Natural killer cell (primary cell): ENCODE data around the gene PAK5. TPM values are rescaled to one million over a fixed set of nuclear protein-coding genes. Genes with fewer than 3 reads are reported as not detected.

Source experiments
- ATAC-seq, 3 donors: fragments of 150-1000 bp in 2 of 3; fragments of 200-7000 bp in 1 of 3; cut with Tn5 transposase; 1 replicate in 1 of 3; 2 replicates in 2 of 3; pipeline ENCODE4 v1.10.0; 2021; ENCODE audit warnings: mild to moderate bottlenecking in 2 of 3, moderate library complexity in 2 of 3
- DNase-seq, 2 donors: peaks; one replicate each; pipeline versions ENCODE4 v3.0.0 to v3.0.0-alpha.2; 2013 to 2021; ENCODE audit warnings: mixed read lengths in 1 of 2
- H3K27ac ChIP-seq: one replicate; pipeline ENCODE4 v1.5.1; 2013; ENCODE audit warnings: mild to moderate bottlenecking, low read length
- H3K27me3 ChIP-seq: one replicate; pipeline ENCODE4 v1.6.1; 2013; ENCODE audit warnings: low read length; ENCODE audit not compliant: control insufficient read depth, insufficient read depth
- H3K36me3 ChIP-seq: one replicate; pipeline ENCODE4 v1.6.1; 2013; ENCODE audit warnings: low read length; ENCODE audit not compliant: control insufficient read depth, insufficient read depth
- H3K4me1 ChIP-seq: one replicate; pipeline ENCODE4 v1.6.1; 2013; ENCODE audit warnings: low read length; ENCODE audit not compliant: control insufficient read depth, insufficient read depth
- H3K4me3 ChIP-seq: one replicate; pipeline ENCODE4 v1.5.1; 2013; ENCODE audit warnings: low read length
- H3K9me3 ChIP-seq: one replicate; pipeline ENCODE4 v1.6.1; 2013; ENCODE audit warnings: low read length; ENCODE audit not compliant: control insufficient read depth, insufficient read depth
- H3K27ac Mint-ChIP-seq, 2 donors: one replicate each; pipeline ENCODE4 v1.8.0; 2022; ENCODE audit warnings: mild to moderate bottlenecking in 2 of 2, mixed read lengths in 2 of 2, moderate library complexity in 1 of 2
- H3K27me3 Mint-ChIP-seq, 2 donors: one replicate each; pipeline ENCODE4 v1.8.0; 2022; ENCODE audit warnings: low read depth in 2 of 2, mixed read lengths in 2 of 2
- H3K36me3 Mint-ChIP-seq: one replicate; pipeline ENCODE4 v1.8.0; 2022; ENCODE audit warnings: mixed read lengths
- H3K4me1 Mint-ChIP-seq, 2 donors: one replicate each; pipeline ENCODE4 v1.8.0; 2022; ENCODE audit warnings: mixed read lengths in 2 of 2
- H3K4me3 Mint-ChIP-seq: one replicate; pipeline ENCODE4 v1.8.0; 2022; ENCODE audit warnings: mild to moderate bottlenecking, moderate library complexity, mixed read lengths
- H3K9me3 Mint-ChIP-seq, 2 donors: one replicate each; pipeline ENCODE4 v1.8.0; 2022; ENCODE audit warnings: mixed read lengths in 2 of 2
- CTCF ChIP-seq: fragments of 200-600 bp; IDR thresholded peaks from one replicate; pipeline ENCODE4 v1.8.0; 2022; ENCODE audit warnings: antibody characterized with exemption
- WGBS: methylation state at CpG from one replicate; pipeline ENCODE4 v1.1.7; 2013; ENCODE audit warnings: missing lambda C conversion rate; ENCODE audit not compliant: insufficient coverage; 5-methylcytosine and 5-hydroxymethylcytosine counted together
- intact Hi-C: fragments of 100-400 bp; cut with micrococcal nuclease; formaldehyde crosslinking; loops from one replicate; pipeline ENCODE4 v1.14.2; 2022
- total RNA-seq, 4 donors: library from RNA; stranded (reverse); fragments of 120-200 nt in 1 of 4; gene quantifications; one replicate each; pipeline versions ENCODE4 v1.2.3 to v1.2.4, GENCODE V29; 2013 to 2022

The PAK5 gene
- total RNA-seq, 3 donors from 2014 or later (not counting 1 experiment from before 2014, with no cell fraction given), result not detected

- intact Hi-C loops, result no loop called here
- H3K4me3 Mint-ChIP-seq, result no peak overlapping the region
- H3K4me1 Mint-ChIP-seq, result no peaks in the 10 kb centered on the region
- WGBS, result 79% methylated on average over 6 of the region's 6 CpGs
- no peak overlapping the region for H3K27ac ChIP-seq
- H3K36me3 ChIP-seq, result no peaks in the 10 kb centered on the region
- ATAC-seq (no peak), DNase-seq (no peak)
- H3K27me3 ChIP-seq, result no peaks in the 10 kb centered on the region
- H3K27ac Mint-ChIP-seq, result no peak overlapping the region
- H3K4me3 ChIP-seq, result no peak overlapping the region
- TF ChIP-seq CTCF, result no peak
- H3K4me1 ChIP-seq, result no peaks in the 10 kb centered on the region
- peaks cover 2% of the 10 kb centered on the region for H3K9me3 ChIP-seq
- no peaks in the 10 kb centered on the region for H3K27me3 Mint-ChIP-seq
- H3K9me3 Mint-ChIP-seq, result peaks cover 8 to 9% of the 10 kb centered on the region in 2 donors
- no peaks in the 10 kb centered on the region for H3K36me3 Mint-ChIP-seq
These were observed 46.2 kb downstream of the PAK5 start for GRCh38 chr20:9792674-9793073.

- H3K27ac ChIP-seq, result no peak overlapping the region
- no peak overlapping the region for H3K27ac Mint-ChIP-seq
- no peak overlapping the region for H3K4me3 Mint-ChIP-seq
- peaks cover 2 to 6% of the 10 kb centered on the region in 2 donors for H3K9me3 Mint-ChIP-seq
- intact Hi-C loops, result no loop called here
- 89% methylated on average over 2 of the region's 2 CpGs for WGBS
- no peak for ATAC-seq
- no peak for TF ChIP-seq CTCF
- no peaks in the 10 kb centered on the region for H3K36me3 Mint-ChIP-seq
- H3K9me3 ChIP-seq, result no peaks in the 10 kb centered on the region
- H3K27me3 ChIP-seq, result no peaks in the 10 kb centered on the region
- no peaks in the 10 kb centered on the region for H3K36me3 ChIP-seq
- H3K4me3 ChIP-seq, result no peak overlapping the region
- H3K4me1 ChIP-seq, result no peaks in the 10 kb centered on the region
- no peaks in the 10 kb centered on the region for H3K4me1 Mint-ChIP-seq
- DNase-seq, result no peak
- H3K27me3 Mint-ChIP-seq, result no peaks in the 10 kb centered on the region
These were observed 49.7 kb downstream of the PAK5 start for GRCh38 chr20:9789131-9789530.

GRCh38 chr20:9775176-9775575 is 63.7 kb downstream of the PAK5 start:
- Mint-ChIP-seq H3K27ac (no peak overlapping the region), H3K4me1 (no peaks in the 10 kb centered on the region)
- 93% methylated on average over 3 of the region's 3 CpGs for WGBS

More at GRCh38 chr20:9775176-9775575, 63.7 kb downstream of the PAK5 start:
- Mint-ChIP-seq H3K9me3 (peaks cover 3 to 6% of the 10 kb centered on the region in 2 donors), H3K4me3 (no peak overlapping the region), H3K27me3 (no peaks in the 10 kb centered on the region), H3K36me3 (no peaks in the 10 kb centered on the region)
- H3K27ac ChIP-seq, result no peak overlapping the region
- no peaks in the 10 kb centered on the region for H3K36me3 ChIP-seq
- H3K27me3 ChIP-seq, result no peaks in the 10 kb centered on the region
- TF ChIP-seq CTCF, result no peak
- no peaks in the 10 kb centered on the region for H3K4me1 ChIP-seq
- no peaks in the 10 kb centered on the region for H3K9me3 ChIP-seq
- H3K4me3 ChIP-seq, result no peak overlapping the region
- intact Hi-C loops, result no loop called here
- no peak for DNase-seq
- no peak for ATAC-seq
